HG02623 (cell line): ENCODE measurements around the gene TLR6.
"Not testable (repeated sequence)": the region's sequence is repeated elsewhere in the genome, so short reads cannot be mapped to it uniquely, and the experiment has no call there.

Experiments
- ATAC-seq: cut with Tn5 transposase; IDR thresholded peaks from one replicate; pipeline ENCODE4 v1.9.1; 2021; ENCODE audit warnings: moderate library complexity; ENCODE audit not compliant: unreplicated experiment

The TLR6 gene

DNA sequence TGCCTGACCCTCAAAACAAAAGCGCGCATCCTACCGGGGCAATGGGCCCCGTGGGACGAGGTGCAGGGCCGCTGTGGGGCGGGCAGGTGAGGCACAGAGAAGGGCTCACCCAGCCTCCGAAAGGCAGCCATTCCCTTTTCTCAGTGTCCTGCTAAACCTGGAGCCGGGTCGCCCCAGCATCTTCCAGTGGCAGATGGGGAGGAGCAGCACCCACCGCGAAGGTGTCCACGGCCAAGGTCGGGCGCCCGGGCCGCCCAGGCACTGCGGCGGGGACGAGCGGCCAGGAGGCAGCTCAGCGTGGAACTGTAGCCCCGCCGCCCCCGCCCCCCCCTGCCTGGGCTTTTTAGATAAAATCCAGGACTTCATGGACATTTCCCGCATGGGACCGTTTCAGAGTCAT is 32.9 kb downstream of the TLR6 start:
- ATAC-seq = no peak

GRCh38 chr4:38822748-38823303 is 33.8 kb downstream of the TLR6 start:
- no peak for ATAC-seq

GRCh38 chr4:38821739-38822138 is 34.9 kb downstream of the TLR6 start:
- ATAC-seq = no peak

DNA sequence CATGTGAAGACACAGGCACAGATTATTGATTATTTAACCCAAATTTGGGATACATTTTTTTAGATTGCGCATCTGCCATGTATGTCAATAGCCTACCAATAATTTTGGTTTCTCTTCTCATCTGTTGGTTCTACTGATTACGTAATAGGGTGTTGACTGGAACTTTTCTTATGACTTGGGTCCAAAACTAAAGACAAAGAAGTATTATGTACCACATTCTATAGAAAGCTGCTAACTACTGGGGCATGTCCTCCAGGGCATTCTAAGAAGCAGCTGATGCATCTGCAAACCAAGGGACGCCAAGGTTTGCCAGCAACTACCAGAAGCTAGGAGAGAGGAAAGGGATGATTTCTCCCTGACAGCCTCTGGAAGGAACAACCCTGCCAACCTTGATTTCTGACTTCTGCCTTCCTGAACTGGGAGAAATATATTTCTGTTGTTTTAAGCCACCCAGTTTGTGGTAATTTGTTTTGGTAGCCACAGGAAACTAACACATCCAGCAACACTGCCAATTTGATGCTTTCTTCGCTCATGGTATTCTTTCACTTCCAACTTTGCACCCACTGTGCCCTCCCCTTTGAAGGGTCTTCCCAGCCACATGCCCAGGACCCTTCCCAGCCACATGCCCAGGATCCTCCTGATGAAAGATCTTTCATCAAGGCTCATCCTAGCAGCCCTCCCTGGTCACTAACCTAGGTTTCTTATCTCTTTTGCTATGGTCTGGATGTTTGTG is 36.1 kb downstream of the TLR6 start:
- no peak for ATAC-seq

DNA sequence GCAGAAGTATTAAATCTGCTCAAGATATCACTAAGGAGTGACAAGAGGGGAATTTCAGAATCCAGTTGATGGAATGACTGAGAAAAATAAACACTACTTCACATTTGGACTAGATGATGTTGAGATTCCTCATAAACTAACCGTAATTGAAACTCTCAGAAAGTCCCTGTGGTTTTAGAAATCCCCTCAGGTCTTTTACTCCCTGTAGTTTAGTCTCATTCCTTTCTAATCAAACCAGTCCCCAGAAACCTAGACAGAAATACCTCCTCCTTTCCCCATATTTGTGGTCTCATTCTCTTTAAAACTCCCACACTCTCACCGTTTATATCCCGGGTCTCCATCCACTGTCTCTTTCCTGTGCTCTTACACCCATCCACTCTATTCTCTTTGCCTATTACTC is 37.0 kb downstream of the TLR6 start:
- ATAC-seq = no peak

GRCh38 chr4:38818441-38818976 is 38.1 kb downstream of the TLR6 start:
- ATAC-seq = peak; percentile 60

DNA sequence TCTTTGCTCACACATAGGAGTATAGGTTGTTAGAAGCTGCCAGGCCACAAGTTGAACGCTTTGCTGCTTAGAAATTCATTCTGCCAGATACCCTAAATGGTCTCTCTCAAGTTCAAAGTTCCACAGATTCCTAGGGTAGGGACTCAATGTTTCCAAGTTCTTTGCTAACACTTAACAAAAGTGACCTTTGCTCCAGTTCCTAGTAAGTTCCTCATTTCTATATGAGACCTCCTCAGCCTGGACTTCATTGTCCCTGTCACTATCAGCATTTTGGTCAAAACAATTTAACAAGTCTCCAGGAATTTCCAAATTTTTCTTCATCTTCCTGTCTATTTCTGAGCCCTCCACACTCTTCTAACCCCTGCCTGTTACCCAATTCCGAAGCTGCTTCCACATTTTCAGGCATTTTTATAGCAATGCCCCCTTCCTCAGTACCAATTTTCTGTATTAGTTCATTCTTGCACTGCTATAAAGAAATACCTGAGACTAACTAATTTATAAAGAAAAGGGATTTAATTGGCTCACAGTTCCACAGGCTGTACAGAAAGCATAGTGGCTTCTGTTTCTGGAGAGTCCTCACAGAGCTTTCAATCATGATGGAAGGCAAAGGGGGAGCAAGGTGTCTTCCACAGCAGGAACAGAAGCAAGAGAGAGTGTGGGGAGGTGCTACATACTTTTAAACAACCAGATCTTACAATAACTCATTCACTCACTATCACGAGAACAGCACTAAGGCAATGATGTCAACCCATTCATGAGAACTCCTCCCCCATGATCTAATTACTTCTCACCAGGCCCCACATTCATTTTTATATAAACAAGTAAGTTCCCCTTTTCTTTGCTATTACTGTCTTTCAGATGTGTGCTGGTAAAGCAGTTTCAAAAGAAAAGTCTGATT is 40.5 kb downstream of the TLR6 start:
- ATAC-seq = no peak

- no peak for ATAC-seq
Observed at GRCh38 chr4:38814386-38814785, 42.2 kb downstream of the TLR6 start.

- ATAC-seq = no peak
Observed at GRCh38 chr4:38811297-38811696, 45.3 kb downstream of the TLR6 start.

GRCh38 chr4:38807462-38807861 is 49.2 kb downstream of the TLR6 start:
- not testable (repeated sequence) for ATAC-seq

GRCh38 chr4:38806251-38806650 is 50.4 kb downstream of the TLR6 start:
- ATAC-seq = not testable (repeated sequence)

DNA sequence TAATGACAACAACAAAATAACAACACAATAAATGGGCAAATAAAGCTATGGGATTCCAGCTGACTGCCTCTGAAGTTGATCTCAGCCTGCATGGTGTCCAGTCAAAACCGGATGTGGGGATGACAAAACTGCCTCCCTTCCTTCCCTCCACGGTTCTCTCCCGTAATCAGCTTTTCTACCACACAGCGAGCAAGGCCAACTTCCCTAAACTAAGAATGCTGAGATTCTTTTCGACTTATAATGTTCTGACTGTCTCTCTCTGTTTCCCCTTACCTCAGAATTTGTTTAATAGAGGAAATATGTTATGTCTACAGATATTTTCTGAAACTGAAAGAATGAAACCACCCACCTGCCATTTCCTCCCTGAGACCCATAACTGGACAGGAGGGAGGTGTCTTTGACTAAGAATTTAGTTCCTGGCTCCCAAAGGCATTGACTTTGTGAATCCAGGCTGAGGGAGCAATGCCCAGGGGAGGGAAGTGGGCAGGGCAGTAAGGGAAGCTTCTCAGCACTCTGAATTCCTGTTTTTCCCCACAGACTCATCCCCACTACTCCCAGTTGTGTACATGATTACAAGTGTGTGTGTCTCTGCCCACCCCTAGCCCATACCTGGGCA is 51.0 kb downstream of the TLR6 start:
- ATAC-seq = peak; percentile 73

DNA sequence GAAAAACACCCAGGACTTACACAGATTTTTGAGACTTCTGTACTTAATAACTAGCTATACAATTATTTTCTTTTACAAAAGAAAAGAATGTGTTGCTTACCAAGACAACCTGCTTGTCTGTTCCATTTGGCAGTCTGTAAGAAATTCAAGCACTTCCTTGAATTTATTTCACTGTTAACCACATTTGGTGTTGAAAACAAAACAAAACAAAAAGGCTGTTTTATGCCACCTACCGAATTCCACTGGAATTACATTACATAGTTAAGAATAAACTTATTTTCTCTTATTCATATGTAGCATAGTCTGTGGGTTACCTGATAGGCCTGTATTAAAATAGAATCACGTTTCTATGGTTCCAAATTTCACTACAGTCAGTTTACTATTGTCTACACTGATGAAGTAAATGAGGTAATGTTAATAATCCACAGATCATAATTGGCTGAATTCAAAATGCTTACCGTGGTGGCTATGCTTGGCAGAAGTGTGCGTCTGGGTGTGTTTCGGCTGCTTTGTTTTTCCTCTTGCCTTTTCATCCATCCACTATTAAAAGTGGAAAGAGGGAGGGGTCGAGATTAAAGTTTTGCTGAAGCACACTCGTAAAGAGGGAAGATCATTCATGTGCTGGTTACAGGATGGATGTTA is 51.8 kb downstream of the TLR6 start, which contains the start of gene TLR1:
Gene TLR1 (minus strand): TSS at position 138 of the 642 bp plus-strand sequence. CDS start 5,960 bp downstream, outside the sequence.
- no peak for ATAC-seq

- ATAC-seq = peak; percentile 62
Observed at GRCh38 chr4:38803833-38804653, 52.6 kb downstream of the TLR6 start.

GRCh38 chr4:38802561-38803355 is 53.9 kb downstream of the TLR6 start:
- no peak for ATAC-seq

- ATAC-seq = no peak
Observed at GRCh38 chr4:38800961-38801450, 55.6 kb downstream of the TLR6 start.

GRCh38 chr4:38800366-38800765 is 56.3 kb downstream of the TLR6 start:
- ATAC-seq = no peak

- ATAC-seq = no peak
Observed at GRCh38 chr4:38795087-38795486, 61.5 kb downstream of the TLR6 start.

GRCh38 chr4:38794051-38794450 is 62.6 kb downstream of the TLR6 start:
- no peak for ATAC-seq
